WTC11 (cell line): Measurements from ENCODE around the gene GPR85. TPM values are rescaled to one million over a fixed set of nuclear protein-coding genes. Genes with fewer than 3 reads are reported as not detected.
"Not testable (repeated sequence)": the region's sequence is repeated elsewhere in the genome, so short reads cannot be mapped to it uniquely, and the experiment has no call there.

Experiments
- ATAC-seq: fragments of 200-7000 bp; cut with Tn5 transposase; 2 replicates; pipeline ENCODE4 v1.10.0; 2021; ENCODE audit warnings: mild to moderate bottlenecking, moderate library complexity
- CTCF ChIA-PET: fragments of 300-600 bp; sonication (Branson Sonifier 250); formaldehyde crosslinking; loops from one replicate; lab custom pipeline; 2021; ENCODE audit warnings: antibody characterized with exemption; lab: Charles Lee
- POLR2A ChIA-PET: fragments of 350-600 bp; sonication (Branson Sonifier 250); formaldehyde crosslinking; loops from one replicate; lab custom pipeline; 2021; ENCODE audit warnings: antibody characterized with exemption; lab: Charles Lee
- DNase-seq: peaks from one replicate; pipeline ENCODE4 v3.0.0; 2021; ENCODE audit warnings: low spot score
- H3K27ac Mint-ChIP-seq: 2 replicates; pipeline ENCODE4 v1.8.0; 2021; ENCODE audit warnings: mixed read lengths
- H3K27me3 Mint-ChIP-seq: 2 replicates; pipeline ENCODE4 v1.8.0; 2021; ENCODE audit warnings: low read depth, mild to moderate bottlenecking, moderate library complexity, mixed read lengths
- H3K36me3 Mint-ChIP-seq: 2 replicates; pipeline ENCODE4 v1.8.0; 2021; ENCODE audit warnings: mixed read lengths
- H3K4me1 Mint-ChIP-seq: 2 replicates; pipeline ENCODE4 v1.8.0; 2022; ENCODE audit warnings: mixed read lengths
- H3K4me3 Mint-ChIP-seq: 2 replicates; pipeline ENCODE4 v1.8.0; 2021; ENCODE audit warnings: mild to moderate bottlenecking, moderate library complexity, mixed read lengths
- H3K9me3 Mint-ChIP-seq: 2 replicates; pipeline ENCODE4 v1.8.0; 2021; ENCODE audit warnings: mixed read lengths
- CREM ChIP-seq: sonication (generic); formaldehyde crosslinking; IDR thresholded peaks from 2 replicates; pipeline ENCODE4 v1.8.1; 2022; ENCODE audit warnings: mild to moderate bottlenecking, missing genetic modification reagents, moderate library complexity
- FOXK1 ChIP-seq: sonication (generic); formaldehyde crosslinking; IDR thresholded peaks from 2 replicates; pipeline ENCODE4 v1.8.0; 2022; ENCODE audit warnings: mild to moderate bottlenecking, moderate library complexity, missing genetic modification reagents
- FOXP1 ChIP-seq: sonication (generic); formaldehyde crosslinking; IDR thresholded peaks from 2 replicates; pipeline ENCODE4 v1.8.0; 2022; ENCODE audit warnings: missing genetic modification reagents, mild to moderate bottlenecking, moderate library complexity, borderline replicate concordance
- GABPB1 ChIP-seq: sonication (generic); formaldehyde crosslinking; IDR thresholded peaks from 2 replicates; pipeline ENCODE4 v1.8.1; 2023; ENCODE audit warnings: mild to moderate bottlenecking, missing genetic modification reagents
- GTF2I ChIP-seq: fragments of 250-450 bp; sonication (Bioruptor Pico); conservative IDR thresholded peaks from 2 replicates; pipeline ENCODE4 v1.4.0; 2021; ENCODE audit warnings: mild to moderate bottlenecking
- HMGA2 ChIP-seq: fragments of 250-450 bp; sonication (Bioruptor Pico); IDR thresholded peaks from 2 replicates; pipeline ENCODE4 v1.4.0; 2021; ENCODE audit warnings: mild to moderate bottlenecking, moderate library complexity
- JUN ChIP-seq: sonication (generic); formaldehyde crosslinking; IDR thresholded peaks from 2 replicates; pipeline ENCODE4 v1.8.0; 2023; ENCODE audit warnings: mild to moderate bottlenecking, missing genetic modification reagents
- KAT7 ChIP-seq: sonication (generic); formaldehyde crosslinking; IDR thresholded peaks from 2 replicates; pipeline ENCODE4 v1.8.1; 2023; ENCODE audit warnings: missing genetic modification reagents, mild to moderate bottlenecking, borderline replicate concordance
- MXD4 ChIP-seq: fragments of 250-450 bp; sonication (Bioruptor Pico); IDR thresholded peaks from 2 replicates; pipeline ENCODE4 v1.8.0; 2021; ENCODE audit warnings: mild to moderate bottlenecking, moderate library complexity, borderline replicate concordance
- MYBL2 ChIP-seq: sonication (generic); formaldehyde crosslinking; IDR thresholded peaks from 2 replicates; pipeline ENCODE4 v1.8.1; 2023; ENCODE audit warnings: mild to moderate bottlenecking, moderate library complexity, missing genetic modification reagents
- NR1H2 ChIP-seq: sonication (generic); formaldehyde crosslinking; IDR thresholded peaks from 2 replicates; pipeline ENCODE4 v1.9.0; 2021; ENCODE audit warnings: mild to moderate bottlenecking, moderate library complexity, missing genetic modification reagents
- SP1 ChIP-seq: sonication (generic); formaldehyde crosslinking; conservative IDR thresholded peaks from 2 replicates; pipeline ENCODE4 v1.8.1; 2022; ENCODE audit warnings: missing genetic modification reagents
- ZNF232 ChIP-seq: sonication (generic); formaldehyde crosslinking; IDR thresholded peaks from 2 replicates; pipeline ENCODE4 v1.8.0; 2022; ENCODE audit warnings: mild to moderate bottlenecking, missing genetic modification reagents
- ZNF263 ChIP-seq: sonication (generic); formaldehyde crosslinking; IDR thresholded peaks from 2 replicates; pipeline ENCODE4 v1.8.1; 2022; ENCODE audit warnings: low read depth, mild to moderate bottlenecking, moderate library complexity, missing genetic modification reagents
- total RNA-seq: library from RNA; stranded (reverse); gene quantifications from 3 replicates; pipeline ENCODE4 v1.2.3, GENCODE V29; 2021
- TF ChIP-seq, protein P1 (sequence below): fragments of 250-450 bp; sonication (Bioruptor Pico); conservative IDR thresholded peaks from 2 replicates; pipeline ENCODE4 v1.9.0; 2021; ENCODE audit warnings: mild to moderate bottlenecking
- TF ChIP-seq, protein P2 (sequence below): fragments of 250-450 bp; sonication (Bioruptor Pico); IDR thresholded peaks from 2 replicates; pipeline ENCODE4 v1.9.0; 2021; ENCODE audit warnings: mild to moderate bottlenecking
- TF ChIP-seq, protein P3 (sequence below): fragments of 250-450 bp; sonication (Bioruptor Pico); IDR thresholded peaks from 2 replicates; pipeline ENCODE4 v2.1.2; 2022; ENCODE audit warnings: mild to moderate bottlenecking, moderate library complexity
- TF ChIP-seq, protein P4 (sequence below): fragments of 250-450 bp; sonication (Bioruptor Pico); IDR thresholded peaks from 2 replicates; pipeline ENCODE4 v1.8.0; 2021; ENCODE audit warnings: mild to moderate bottlenecking
- TF ChIP-seq, protein P5 (sequence below): sonication (generic); formaldehyde crosslinking; IDR thresholded peaks from 2 replicates; pipeline ENCODE4 v1.8.1; 2023; ENCODE audit warnings: mild to moderate bottlenecking, missing genetic modification reagents, moderate library complexity
- TF ChIP-seq, protein P6 (sequence below): sonication (generic); formaldehyde crosslinking; IDR thresholded peaks from 2 replicates; pipeline ENCODE4 v1.8.0; 2022; ENCODE audit warnings: mild to moderate bottlenecking, missing genetic modification reagents
- TF ChIP-seq, protein P7 (sequence below): sonication (generic); formaldehyde crosslinking; IDR thresholded peaks from 2 replicates; pipeline ENCODE4 v1.8.0; 2022; ENCODE audit warnings: mild to moderate bottlenecking, missing genetic modification reagents

Gene GPR85
- total RNA-seq, 1 experiment from 2014 or later = 0.09 TPM

DNA sequence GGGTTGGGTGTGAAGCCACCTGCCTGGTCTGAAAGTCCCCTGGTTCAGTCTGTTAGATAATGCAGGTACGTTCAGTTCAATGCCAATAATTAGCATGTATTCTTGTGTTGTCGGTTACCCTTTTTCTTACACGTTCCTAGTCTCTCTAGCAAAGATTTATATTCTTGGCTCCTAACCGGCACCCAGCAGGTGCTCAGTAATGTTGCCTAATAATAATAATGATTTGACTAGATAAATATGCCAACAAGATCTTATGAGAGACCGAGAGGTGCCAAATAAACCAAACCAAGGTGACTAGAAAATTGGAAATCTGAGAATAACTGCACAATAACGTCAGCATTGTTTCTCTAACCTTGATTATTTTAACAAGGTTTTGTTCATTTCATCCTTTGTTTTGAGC lies 32.8 kb upstream of the GPR85 start (continued):
- TF ChIP-seq, protein P1, sequence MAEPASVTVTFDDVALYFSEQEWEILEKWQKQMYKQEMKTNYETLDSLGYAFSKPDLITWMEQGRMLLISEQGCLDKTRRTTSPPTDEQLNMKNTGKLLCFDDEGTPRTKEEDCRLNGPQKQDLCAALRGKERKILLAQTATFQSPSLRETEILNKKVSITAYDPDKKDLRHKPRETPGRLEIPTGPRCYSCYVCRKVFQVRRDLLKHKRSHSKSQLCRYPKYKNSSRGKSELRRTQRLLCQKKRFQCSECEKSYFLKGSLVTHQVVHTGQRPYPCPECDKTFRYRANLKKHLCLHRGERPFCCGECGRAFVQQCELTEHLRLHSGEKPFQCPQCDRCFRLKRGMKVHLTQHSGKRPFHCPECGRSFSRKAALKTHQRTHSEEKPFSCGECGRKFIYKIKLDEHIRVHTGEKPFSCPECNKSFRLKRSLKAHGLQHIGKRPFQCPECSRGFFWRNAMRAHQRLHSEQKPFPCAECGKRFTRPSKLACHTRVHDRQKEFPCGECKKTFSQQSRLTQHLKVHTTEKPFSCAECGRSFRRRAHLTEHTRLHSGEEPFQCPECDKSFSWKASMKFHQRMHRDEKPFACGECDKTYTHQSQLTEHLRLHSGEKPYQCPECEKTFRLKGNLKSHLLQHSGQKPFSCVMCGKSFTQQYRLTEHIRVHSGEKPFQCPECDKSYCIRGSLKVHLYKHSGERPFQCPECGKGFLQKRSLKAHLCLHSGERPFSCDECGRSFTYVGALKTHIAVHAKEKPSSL (CRISPR knock-in tag) = no peak
- TF ChIP-seq, protein P2, sequence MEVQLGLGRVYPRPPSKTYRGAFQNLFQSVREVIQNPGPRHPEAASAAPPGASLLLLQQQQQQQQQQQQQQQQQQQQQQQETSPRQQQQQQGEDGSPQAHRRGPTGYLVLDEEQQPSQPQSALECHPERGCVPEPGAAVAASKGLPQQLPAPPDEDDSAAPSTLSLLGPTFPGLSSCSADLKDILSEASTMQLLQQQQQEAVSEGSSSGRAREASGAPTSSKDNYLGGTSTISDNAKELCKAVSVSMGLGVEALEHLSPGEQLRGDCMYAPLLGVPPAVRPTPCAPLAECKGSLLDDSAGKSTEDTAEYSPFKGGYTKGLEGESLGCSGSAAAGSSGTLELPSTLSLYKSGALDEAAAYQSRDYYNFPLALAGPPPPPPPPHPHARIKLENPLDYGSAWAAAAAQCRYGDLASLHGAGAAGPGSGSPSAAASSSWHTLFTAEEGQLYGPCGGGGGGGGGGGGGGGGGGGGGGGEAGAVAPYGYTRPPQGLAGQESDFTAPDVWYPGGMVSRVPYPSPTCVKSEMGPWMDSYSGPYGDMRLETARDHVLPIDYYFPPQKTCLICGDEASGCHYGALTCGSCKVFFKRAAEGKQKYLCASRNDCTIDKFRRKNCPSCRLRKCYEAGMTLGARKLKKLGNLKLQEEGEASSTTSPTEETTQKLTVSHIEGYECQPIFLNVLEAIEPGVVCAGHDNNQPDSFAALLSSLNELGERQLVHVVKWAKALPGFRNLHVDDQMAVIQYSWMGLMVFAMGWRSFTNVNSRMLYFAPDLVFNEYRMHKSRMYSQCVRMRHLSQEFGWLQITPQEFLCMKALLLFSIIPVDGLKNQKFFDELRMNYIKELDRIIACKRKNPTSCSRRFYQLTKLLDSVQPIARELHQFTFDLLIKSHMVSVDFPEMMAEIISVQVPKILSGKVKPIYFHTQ (CRISPR knock-in tag) = no peak
- TF ChIP-seq ZNF263 = no peak
- TF ChIP-seq JUN = no peak
- TF ChIP-seq, protein P3, sequence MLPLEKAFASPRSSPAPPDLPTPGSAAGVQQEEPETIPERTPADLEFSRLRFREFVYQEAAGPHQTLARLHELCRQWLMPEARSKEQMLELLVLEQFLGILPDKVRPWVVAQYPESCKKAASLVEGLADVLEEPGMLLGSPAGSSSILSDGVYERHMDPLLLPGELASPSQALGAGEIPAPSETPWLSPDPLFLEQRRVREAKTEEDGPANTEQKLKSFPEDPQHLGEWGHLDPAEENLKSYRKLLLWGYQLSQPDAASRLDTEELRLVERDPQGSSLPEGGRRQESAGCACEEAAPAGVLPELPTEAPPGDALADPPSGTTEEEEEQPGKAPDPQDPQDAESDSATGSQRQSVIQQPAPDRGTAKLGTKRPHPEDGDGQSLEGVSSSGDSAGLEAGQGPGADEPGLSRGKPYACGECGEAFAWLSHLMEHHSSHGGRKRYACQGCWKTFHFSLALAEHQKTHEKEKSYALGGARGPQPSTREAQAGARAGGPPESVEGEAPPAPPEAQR (CRISPR knock-in tag) = no peak

DNA sequence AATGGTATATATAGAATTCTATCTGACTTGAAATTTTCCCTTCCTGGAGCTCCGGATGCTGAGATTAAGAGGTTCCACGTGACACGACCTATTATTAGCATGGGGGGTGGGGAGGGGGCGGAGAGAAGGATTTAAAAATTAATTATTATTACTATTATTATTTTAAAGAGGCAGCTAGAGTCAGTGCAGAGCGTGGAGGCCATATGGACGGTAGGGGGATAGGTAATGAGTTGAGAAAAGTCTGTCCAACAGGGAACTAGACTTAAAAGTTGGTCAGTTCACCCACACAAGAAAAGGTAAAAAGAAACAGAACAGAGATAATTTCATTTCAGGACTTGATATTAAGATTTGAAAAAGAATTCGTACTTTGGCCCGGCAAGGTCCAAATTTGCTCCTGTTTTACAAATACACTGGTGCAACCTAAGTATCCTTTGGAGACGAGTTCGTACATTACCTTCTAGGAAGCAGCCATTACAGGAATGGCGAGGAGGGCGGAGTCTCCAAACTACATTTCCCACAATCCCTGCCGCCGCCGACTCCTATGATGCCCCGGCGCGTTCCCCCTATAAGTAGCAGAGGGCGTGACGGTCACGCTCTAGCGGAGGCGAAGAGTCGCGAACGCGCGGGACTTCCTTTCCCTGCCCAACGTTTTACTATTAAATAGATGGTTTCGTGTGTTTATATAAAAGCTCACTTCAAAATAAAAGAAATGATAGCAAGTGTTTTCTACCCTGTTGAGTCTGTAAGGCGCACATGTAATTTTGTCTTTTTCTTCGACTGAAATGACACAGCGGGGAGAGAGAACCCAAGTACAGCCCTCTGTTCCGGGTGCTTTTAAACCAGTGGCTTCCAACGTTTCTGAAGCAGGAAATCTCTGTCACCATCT lies 31.7 kb upstream of the GPR85 start, which contains the start of gene SMIM30:
Gene SMIM30, minus strand, starts transcription at position 481 of the 886 bp plus-strand sequence. CDS start 976 bp downstream, outside the sequence.
- Mint-ChIP-seq H3K27me3 (peaks cover 24% of the 10 kb centered on the region), H3K36me3 (peaks cover 21% of the 10 kb centered on the region), H3K4me3 (peak within 1 kb of the TSS; percentile 93), H3K27ac (peak within 1 kb of the TSS; percentile 78), H3K4me1 (peaks cover 12% of the 10 kb centered on the region), H3K9me3 (no peaks in the 10 kb centered on the region)
- DNase-seq = peak; percentile 85
- TF ChIP-seq HMGA2 (CRISPR knock-in tag) (no peak), MYBL2 (CRISPR knock-in tag) (peak; percentile 69; the same call in 1 of the 2 replicates), FOXP1 (CRISPR knock-in tag) (no peak), GABPB1 (CRISPR knock-in tag) (0 out of 2 replicates have a peak, but pooled peaks have one; percentile 40), MXD4 (CRISPR knock-in tag) (no peak), JUN (no peak), SP1 (peak; percentile 67), ZNF232 (CRISPR knock-in tag) (no peak), GTF2I (no peak), FOXK1 (CRISPR knock-in tag) (0 out of 2 replicates have a peak, but pooled peaks have one; percentile 20), NR1H2 (CRISPR knock-in tag) (no peak), KAT7 (CRISPR knock-in tag) (no peak), CREM (CRISPR knock-in tag) (0 out of 2 replicates have a peak, but pooled peaks have one; percentile 29)
- TF ChIP-seq, protein P4, sequence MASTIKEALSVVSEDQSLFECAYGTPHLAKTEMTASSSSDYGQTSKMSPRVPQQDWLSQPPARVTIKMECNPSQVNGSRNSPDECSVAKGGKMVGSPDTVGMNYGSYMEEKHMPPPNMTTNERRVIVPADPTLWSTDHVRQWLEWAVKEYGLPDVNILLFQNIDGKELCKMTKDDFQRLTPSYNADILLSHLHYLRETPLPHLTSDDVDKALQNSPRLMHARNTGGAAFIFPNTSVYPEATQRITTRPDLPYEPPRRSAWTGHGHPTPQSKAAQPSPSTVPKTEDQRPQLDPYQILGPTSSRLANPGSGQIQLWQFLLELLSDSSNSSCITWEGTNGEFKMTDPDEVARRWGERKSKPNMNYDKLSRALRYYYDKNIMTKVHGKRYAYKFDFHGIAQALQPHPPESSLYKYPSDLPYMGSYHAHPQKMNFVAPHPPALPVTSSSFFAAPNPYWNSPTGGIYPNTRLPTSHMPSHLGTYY (CRISPR knock-in tag) = no peak
- TF ChIP-seq, protein P5, sequence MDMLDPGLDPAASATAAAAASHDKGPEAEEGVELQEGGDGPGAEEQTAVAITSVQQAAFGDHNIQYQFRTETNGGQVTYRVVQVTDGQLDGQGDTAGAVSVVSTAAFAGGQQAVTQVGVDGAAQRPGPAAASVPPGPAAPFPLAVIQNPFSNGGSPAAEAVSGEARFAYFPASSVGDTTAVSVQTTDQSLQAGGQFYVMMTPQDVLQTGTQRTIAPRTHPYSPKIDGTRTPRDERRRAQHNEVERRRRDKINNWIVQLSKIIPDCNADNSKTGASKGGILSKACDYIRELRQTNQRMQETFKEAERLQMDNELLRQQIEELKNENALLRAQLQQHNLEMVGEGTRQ = no peak
- TF ChIP-seq, protein P6, sequence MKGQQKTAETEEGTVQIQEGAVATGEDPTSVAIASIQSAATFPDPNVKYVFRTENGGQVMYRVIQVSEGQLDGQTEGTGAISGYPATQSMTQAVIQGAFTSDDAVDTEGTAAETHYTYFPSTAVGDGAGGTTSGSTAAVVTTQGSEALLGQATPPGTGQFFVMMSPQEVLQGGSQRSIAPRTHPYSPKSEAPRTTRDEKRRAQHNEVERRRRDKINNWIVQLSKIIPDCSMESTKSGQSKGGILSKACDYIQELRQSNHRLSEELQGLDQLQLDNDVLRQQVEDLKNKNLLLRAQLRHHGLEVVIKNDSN (CRISPR knock-in tag) = peak; percentile 22; the same call in 1 of the 2 replicates
- TF ChIP-seq, protein P7, sequence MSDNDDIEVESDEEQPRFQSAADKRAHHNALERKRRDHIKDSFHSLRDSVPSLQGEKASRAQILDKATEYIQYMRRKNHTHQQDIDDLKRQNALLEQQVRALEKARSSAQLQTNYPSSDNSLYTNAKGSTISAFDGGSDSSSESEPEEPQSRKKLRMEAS = peak; percentile 66
- peak; percentile 99 for ATAC-seq
- CTCF ChIA-PET = no interaction called here
- POLR2A ChIA-PET = no interaction called here

DNA sequence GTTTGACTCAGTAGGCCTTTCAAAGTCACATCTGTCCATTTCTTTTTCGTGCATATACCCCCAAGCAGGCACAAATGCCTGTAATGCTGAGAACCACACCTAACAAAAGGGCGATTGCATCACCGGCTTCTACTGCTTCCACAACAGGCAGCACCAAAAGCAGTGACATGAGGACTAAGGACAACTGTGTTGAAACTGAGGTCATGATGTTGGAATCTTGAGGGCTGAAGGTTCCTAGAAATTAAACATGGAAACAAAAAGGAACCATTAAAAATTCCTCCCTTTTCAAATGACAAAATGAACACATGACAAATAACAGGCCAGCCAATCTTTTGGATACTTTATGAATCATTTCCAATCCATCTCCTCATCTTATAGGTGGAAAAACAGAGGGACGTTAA lies 30.7 kb upstream of the GPR85 start:
- Mint-ChIP-seq H3K27ac (peak overlapping the region; percentile 78), H3K4me1 (peaks cover 12% of the 10 kb centered on the region), H3K4me3 (peak overlapping the region; percentile 93), H3K36me3 (peaks cover 21% of the 10 kb centered on the region), H3K27me3 (peaks cover 24% of the 10 kb centered on the region)
- CTCF ChIA-PET, ATAC-seq, DNase-seq, POLR2A ChIA-PET, H3K9me3 Mint-ChIP-seq: not testable (repeated sequence)
